ENCODE results near the gene XIRP2. TPM values are rescaled to one million over a fixed set of nuclear protein-coding genes. Genes with fewer than 3 reads are reported as not detected.

XIRP2 gene
- polyA plus RNA-seq, 1 experiment: not detected

DNA sequence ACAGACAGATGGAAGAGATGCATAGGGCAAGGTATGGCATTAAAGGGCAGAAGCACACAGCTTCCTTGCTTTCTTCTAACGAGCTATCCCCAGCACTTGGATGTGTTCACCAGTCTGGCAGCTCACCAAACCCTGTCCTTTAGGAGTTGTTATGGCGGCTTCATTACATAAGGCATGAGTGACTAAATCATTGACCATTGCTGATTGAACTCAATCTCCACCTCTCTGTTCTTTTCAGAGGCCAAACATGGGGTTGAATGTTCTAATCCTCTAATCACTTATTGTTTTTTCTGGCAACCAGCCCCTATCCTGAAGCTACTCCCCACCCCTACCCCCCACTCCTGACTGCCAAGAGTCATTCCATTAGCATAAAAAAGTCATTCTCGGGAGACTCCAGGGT is 301.8 kb downstream of the XIRP2 start:
- H3K27me3 ChIP-seq (ENCODE audit: control insufficient read depth, insufficient read depth, low read length): no peaks in the 10 kb centered on the region
- ChIA-PET CTCF (no interaction called here), POLR2A (no interaction called here)
- TF ChIP-seq, protein P1, sequence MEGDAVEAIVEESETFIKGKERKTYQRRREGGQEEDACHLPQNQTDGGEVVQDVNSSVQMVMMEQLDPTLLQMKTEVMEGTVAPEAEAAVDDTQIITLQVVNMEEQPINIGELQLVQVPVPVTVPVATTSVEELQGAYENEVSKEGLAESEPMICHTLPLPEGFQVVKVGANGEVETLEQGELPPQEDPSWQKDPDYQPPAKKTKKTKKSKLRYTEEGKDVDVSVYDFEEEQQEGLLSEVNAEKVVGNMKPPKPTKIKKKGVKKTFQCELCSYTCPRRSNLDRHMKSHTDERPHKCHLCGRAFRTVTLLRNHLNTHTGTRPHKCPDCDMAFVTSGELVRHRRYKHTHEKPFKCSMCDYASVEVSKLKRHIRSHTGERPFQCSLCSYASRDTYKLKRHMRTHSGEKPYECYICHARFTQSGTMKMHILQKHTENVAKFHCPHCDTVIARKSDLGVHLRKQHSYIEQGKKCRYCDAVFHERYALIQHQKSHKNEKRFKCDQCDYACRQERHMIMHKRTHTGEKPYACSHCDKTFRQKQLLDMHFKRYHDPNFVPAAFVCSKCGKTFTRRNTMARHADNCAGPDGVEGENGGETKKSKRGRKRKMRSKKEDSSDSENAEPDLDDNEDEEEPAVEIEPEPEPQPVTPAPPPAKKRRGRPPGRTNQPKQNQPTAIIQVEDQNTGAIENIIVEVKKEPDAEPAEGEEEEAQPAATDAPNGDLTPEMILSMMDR (IDR thresholded peaks at IDR 0.05; ENCODE audit: insufficient read depth, low read depth, low read length): no peak
- no peak overlapping the region for H3K4me3 ChIP-seq (ENCODE audit: low read depth, low read length)
- no peaks in the 10 kb centered on the region for H3K36me3 ChIP-seq (ENCODE audit: control insufficient read depth, insufficient read depth, low read length)
- DNase-seq (ENCODE audit: low read depth): no peak

DNA sequence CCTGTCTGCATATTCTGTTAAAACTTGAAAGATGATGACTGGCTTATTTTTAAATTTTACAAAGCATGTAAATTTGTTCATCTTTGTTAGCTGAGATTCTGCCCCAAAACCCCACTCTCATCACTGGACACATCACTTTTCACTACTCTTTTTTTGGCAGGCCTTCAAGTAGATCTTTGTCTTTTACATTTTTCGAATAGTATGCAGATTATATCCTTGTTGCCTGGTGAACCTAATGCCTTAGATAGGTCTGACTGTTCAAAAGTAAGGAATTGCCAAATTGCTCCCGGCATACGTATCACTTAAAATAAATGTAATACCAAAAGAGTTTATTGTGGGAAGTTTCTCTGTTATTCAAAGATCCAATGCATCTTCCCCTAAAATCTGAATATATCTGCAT is 303.3 kb downstream of the XIRP2 start:
- TF ChIP-seq, protein P1 (IDR thresholded peaks at IDR 0.05; ENCODE audit: insufficient read depth, low read depth, low read length): no peak
- DNase-seq (ENCODE audit: low read depth): no peak
- Histone ChIP-seq H3K4me3 (ENCODE audit: low read depth, low read length) (no peak overlapping the region), H3K27me3 (ENCODE audit: control insufficient read depth, insufficient read depth, low read length) (no peaks in the 10 kb centered on the region), H3K36me3 (ENCODE audit: control insufficient read depth, insufficient read depth, low read length) (no peaks in the 10 kb centered on the region)
- CTCF ChIA-PET: no interaction called here
- POLR2A ChIA-PET: interaction anchor here (0.7 kb wide), 1 partner anchor 13 kb away, joined by 10 read pairs; no protein-coding TSS in a partner anchor

DNA sequence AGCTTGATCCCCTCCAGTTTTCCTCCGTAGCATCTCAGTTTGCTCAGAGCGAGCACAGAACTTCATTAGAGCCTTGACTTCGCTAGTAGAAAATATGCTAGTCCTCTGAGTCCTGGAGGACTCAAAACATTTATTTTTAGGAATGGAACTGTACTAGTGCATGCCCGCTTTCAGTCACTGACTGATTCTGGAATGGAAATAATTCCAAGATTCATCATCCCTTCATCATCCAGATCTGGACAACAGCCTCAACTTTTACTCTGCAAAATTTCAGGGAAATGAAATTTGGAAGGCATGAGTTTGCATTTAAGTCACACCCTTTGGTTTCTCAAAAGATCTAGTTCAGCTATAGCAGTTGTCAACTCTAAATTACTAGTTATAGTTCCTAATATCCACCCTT is 304.6 kb downstream of the XIRP2 start:
- Histone ChIP-seq H3K27me3 (ENCODE audit: control insufficient read depth, insufficient read depth, low read length) (no peaks in the 10 kb centered on the region), H3K4me3 (ENCODE audit: low read depth, low read length) (no peak overlapping the region)

DNA sequence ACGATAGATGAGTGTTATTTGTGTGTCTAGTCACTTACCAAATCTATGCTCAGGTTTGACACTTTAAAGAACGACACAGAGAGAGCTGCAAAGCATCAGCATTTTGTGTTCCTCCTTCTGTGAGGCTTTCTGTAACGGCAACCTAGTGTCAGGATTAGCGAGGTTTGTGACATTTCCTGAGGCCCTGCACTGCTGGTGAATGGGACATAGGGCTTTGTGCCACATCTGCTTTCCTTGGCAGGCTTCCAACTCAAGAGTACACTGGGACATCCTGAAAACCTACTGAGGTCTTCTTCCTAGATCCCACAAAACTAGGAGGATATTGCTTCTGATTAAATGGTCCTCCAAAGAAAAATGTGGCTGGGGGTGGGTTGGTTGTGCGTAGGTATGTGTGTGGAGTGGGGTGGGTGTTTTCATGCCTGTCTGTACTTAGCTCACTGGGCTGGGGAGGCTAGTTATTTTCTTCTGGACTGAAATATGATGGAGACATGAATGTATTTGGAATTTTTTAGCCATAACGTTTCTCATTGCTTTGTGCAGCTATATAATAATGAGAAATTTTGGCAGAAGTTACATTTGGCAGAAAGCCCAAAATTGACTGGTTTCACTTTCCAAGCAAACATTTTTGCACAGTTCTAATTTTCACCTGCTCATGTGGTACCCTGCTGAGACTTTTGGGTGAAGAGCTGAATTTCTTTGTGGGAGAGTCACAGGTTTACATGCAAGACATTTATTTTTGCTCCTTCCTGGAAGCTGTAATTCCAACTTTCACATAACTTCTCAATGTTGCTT is 308.4 kb downstream of the XIRP2 start:
- ChIA-PET CTCF (interaction anchor here (0.6 to 1.0 kb wide), 2 partner anchors 16 to 889 kb away, joined by 3 to 4 read pairs; no protein-coding TSS in a partner anchor), POLR2A (interaction anchor here (0.5 kb wide), 1 partner anchor 1317 kb away, joined by 3 read pairs; no protein-coding TSS in a partner anchor)
- H3K4me3 ChIP-seq (ENCODE audit: low read depth, low read length): no peak overlapping the region
- H3K36me3 ChIP-seq (ENCODE audit: control insufficient read depth, insufficient read depth, low read length): no peaks in the 10 kb centered on the region
- TF ChIP-seq, protein P1 (IDR thresholded peaks at IDR 0.05; ENCODE audit: insufficient read depth, low read depth, low read length): no peak
- DNase-seq (ENCODE audit: low read depth): no peak
- no peaks in the 10 kb centered on the region for H3K27me3 ChIP-seq (ENCODE audit: control insufficient read depth, insufficient read depth, low read length)

More for the DNA sequence above, 304.6 kb downstream of the XIRP2 start:
- TF ChIP-seq, protein P1 (IDR thresholded peaks at IDR 0.05; ENCODE audit: insufficient read depth, low read depth, low read length): no peak
- DNase-seq (ENCODE audit: low read depth): peak; percentile 64
- ChIA-PET CTCF (interaction anchor here (0.6 to 1.1 kb wide), 3 partner anchors 19 to 388 kb away, joined by 3 read pairs; no protein-coding TSS in a partner anchor), POLR2A (interaction anchor here (0.6 kb wide), 1 partner anchor 14 kb away, joined by 15 read pairs; no protein-coding TSS in a partner anchor)
- no peaks in the 10 kb centered on the region for H3K36me3 ChIP-seq (ENCODE audit: control insufficient read depth, insufficient read depth, low read length)

DNA sequence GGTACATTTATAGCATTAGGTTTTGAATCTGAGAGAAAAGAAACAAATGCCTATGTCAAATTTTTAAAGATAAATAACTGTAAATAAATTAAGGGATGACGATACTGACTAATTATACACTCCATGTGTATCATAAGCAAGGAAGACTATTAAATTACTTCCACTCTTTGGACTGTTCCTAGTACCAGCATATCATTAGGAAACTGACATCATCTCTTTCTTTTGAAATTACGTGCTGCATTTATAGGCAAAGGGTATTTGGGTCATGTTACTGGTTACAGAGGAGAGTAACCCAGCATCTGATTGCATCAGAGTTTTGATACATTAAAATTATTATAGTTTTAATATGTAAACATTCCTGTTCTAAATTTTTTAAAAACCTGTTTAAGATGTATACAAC is 309.7 kb downstream of the XIRP2 start:
- CTCF ChIA-PET: no interaction called here
- Histone ChIP-seq H3K36me3 (ENCODE audit: control insufficient read depth, insufficient read depth, low read length) (no peaks in the 10 kb centered on the region), H3K27me3 (ENCODE audit: control insufficient read depth, insufficient read depth, low read length) (no peaks in the 10 kb centered on the region), H3K4me3 (ENCODE audit: low read depth, low read length) (no peak overlapping the region)
- DNase-seq (ENCODE audit: low read depth): no peak
- POLR2A ChIA-PET: no interaction called here
- TF ChIP-seq, protein P1 (IDR thresholded peaks at IDR 0.05; ENCODE audit: insufficient read depth, low read depth, low read length): no peak
